ENCODE results near the gene SLC38A7.

Gene SLC38A7

DNA sequence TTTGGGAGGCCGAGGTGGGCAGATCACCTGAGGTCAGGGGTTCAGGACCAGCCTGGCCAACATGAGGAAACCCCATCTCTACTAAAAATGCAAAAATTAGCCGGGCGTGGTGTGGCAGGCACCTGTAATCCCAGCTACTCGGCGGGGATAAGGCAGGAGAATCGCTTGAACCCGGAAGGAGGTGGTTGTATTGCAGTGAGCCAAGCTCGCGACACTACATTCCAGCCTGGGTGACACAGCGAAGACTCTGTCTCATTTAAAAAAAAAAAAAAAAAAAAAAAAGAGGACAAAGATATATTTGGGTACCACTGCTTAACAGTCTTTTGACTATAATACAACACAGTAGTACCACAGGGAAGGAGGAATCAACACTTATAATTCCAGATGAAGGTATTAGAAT is 64.2 kb downstream of the SLC38A7 start:
- TF ChIP-seq CTCF (IDR thresholded peaks at IDR 0.05; ENCODE audit: insufficient read depth, low read depth, low read length, missing control alignments) = no peak
- no peak for DNase-seq (ENCODE audit: low read depth)
- no peak overlapping the region for H3K4me3 ChIP-seq (ENCODE audit: low read depth, low read length)

DNA sequence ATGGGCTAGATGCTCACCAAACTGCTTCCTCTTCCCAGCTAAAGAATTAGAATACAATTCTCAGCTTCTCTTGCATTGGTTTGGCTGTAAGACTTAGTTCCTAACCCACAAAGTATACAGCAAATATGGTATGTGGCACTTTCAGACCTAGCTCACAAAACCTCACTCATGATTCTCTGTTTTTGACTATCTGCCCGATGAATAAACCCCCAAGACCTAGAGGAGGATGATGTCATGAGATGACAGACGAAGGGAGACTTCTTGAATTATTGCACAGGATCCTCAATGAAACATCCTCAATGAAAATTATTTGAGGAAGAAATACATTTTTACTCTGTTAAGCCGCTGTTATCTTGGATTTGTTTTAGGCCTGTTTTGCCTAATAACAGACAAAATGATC is 69.3 kb downstream of the SLC38A7 start:
- no peak for TF ChIP-seq CTCF (IDR thresholded peaks at IDR 0.05; ENCODE audit: insufficient read depth, low read depth, low read length, missing control alignments)
- H3K4me3 ChIP-seq (ENCODE audit: low read depth, low read length) = no peak overlapping the region
- no peak for DNase-seq (ENCODE audit: low read depth)
